ENCODE measurements around the gene CHCHD3.

Gene CHCHD3

DNA sequence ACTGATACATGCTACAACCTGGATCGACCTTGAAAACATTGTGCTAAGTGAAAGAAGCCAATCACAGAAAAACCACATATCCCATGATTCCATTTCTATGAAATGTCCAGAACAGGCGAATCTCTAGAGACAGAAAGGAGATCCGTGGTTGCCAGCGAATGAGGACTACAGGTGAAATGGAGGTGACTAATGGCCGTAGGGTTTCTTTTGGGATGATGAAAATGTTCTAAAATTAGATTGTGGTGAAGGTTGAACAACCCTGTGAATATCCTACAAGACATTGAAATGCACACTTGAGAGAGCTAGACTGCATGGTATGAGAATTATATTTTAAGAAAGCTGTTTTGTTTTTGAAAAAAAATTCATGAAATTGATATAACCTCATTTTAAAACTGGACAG lies 317.1 kb downstream of the CHCHD3 start:
- peaks cover 7% of the 10 kb centered on the region; the same call in 1 of the 2 replicates for H3K9me3 ChIP-seq (ENCODE audit: insufficient read depth, low read depth, low read length)
- H3K9ac ChIP-seq (ENCODE audit: low read depth, low read length): no peak overlapping the region
- no peaks in the 10 kb centered on the region for H3K4me1 ChIP-seq (ENCODE audit: insufficient read depth, low read length)
- no peak overlapping the region for H3K27ac ChIP-seq (ENCODE audit: low read length)
- H3K27me3 ChIP-seq (ENCODE audit: insufficient read depth, low read length): no peaks in the 10 kb centered on the region
- H3K36me3 ChIP-seq (ENCODE audit: insufficient read depth, low read depth, low read length): no peaks in the 10 kb centered on the region
- no peak overlapping the region for H3K4me3 ChIP-seq (ENCODE audit: low read length)

- Histone ChIP-seq H3K9ac (ENCODE audit: low read depth, low read length) (no peak overlapping the region), H3K36me3 (ENCODE audit: insufficient read depth, low read depth, low read length) (no peaks in the 10 kb centered on the region), H3K4me3 (ENCODE audit: low read length) (no peak overlapping the region), H3K9me3 (ENCODE audit: insufficient read depth, low read depth, low read length) (no peaks in the 10 kb centered on the region), H3K27ac (ENCODE audit: low read length) (no peak overlapping the region), H3K4me1 (ENCODE audit: insufficient read depth, low read length) (no peaks in the 10 kb centered on the region), H3K27me3 (ENCODE audit: insufficient read depth, low read length) (no peaks in the 10 kb centered on the region)
These were observed 321.0 kb downstream of the CHCHD3 start for GRCh38 chr7:132760866-132761265.

GRCh38 chr7:132760244-132760623 lies 321.7 kb downstream of the CHCHD3 start:
- Histone ChIP-seq H3K4me3 (ENCODE audit: low read length) (no peak overlapping the region), H3K27ac (ENCODE audit: low read length) (no peak overlapping the region), H3K4me1 (ENCODE audit: insufficient read depth, low read length) (no peaks in the 10 kb centered on the region), H3K9me3 (ENCODE audit: insufficient read depth, low read depth, low read length) (no peaks in the 10 kb centered on the region), H3K9ac (ENCODE audit: low read depth, low read length) (no peak overlapping the region), H3K36me3 (ENCODE audit: insufficient read depth, low read depth, low read length) (no peaks in the 10 kb centered on the region), H3K27me3 (ENCODE audit: insufficient read depth, low read length) (no peaks in the 10 kb centered on the region; the same call in 1 of the 2 replicates)

- H3K27ac ChIP-seq (ENCODE audit: low read length): no peak overlapping the region
- H3K4me3 ChIP-seq (ENCODE audit: low read length): no peak overlapping the region
- H3K27me3 ChIP-seq (ENCODE audit: insufficient read depth, low read length): no peaks in the 10 kb centered on the region; the same call in 1 of the 2 replicates
- H3K36me3 ChIP-seq (ENCODE audit: insufficient read depth, low read depth, low read length): no peaks in the 10 kb centered on the region
- no peaks in the 10 kb centered on the region for H3K9me3 ChIP-seq (ENCODE audit: insufficient read depth, low read depth, low read length)
- no peak overlapping the region for H3K9ac ChIP-seq (ENCODE audit: low read depth, low read length)
- no peaks in the 10 kb centered on the region for H3K4me1 ChIP-seq (ENCODE audit: insufficient read depth, low read length)
These were observed 322.2 kb downstream of the CHCHD3 start for GRCh38 chr7:132759482-132760243.

DNA sequence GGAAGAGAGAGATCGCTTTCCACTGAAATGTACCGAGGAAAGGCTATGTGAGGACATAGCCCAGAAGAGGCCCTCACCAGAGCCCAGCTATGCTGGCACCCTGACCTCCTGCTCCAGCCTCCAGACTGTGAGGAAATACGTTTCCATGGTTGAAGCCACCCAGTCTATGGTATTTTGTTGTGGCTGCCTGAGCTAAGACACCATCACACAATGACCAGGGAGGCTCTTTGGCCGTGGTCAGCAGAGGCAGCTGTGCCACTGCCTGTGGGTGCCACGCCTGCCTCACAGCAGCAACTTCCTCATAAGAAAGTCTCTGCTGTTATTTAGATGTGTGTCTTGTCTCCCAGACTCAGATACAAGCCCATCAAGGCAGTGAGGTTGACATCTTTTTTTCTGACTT lies 322.9 kb downstream of the CHCHD3 start:
- Histone ChIP-seq H3K27me3 (ENCODE audit: insufficient read depth, low read length) (no peaks in the 10 kb centered on the region; the same call in 1 of the 2 replicates), H3K4me3 (ENCODE audit: low read length) (no peak overlapping the region), H3K9ac (ENCODE audit: low read depth, low read length) (no peak overlapping the region), H3K27ac (ENCODE audit: low read length) (no peak overlapping the region), H3K36me3 (ENCODE audit: insufficient read depth, low read depth, low read length) (no peaks in the 10 kb centered on the region), H3K4me1 (ENCODE audit: insufficient read depth, low read length) (no peaks in the 10 kb centered on the region), H3K9me3 (ENCODE audit: insufficient read depth, low read depth, low read length) (no peaks in the 10 kb centered on the region)

GRCh38 chr7:132757783-132758182 lies 324.1 kb downstream of the CHCHD3 start:
- no peaks in the 10 kb centered on the region; the same call in 1 of the 2 replicates for H3K27me3 ChIP-seq (ENCODE audit: insufficient read depth, low read length)
- no peak overlapping the region for H3K9ac ChIP-seq (ENCODE audit: low read depth, low read length)
- H3K9me3 ChIP-seq (ENCODE audit: insufficient read depth, low read depth, low read length): no peaks in the 10 kb centered on the region
- no peaks in the 10 kb centered on the region for H3K36me3 ChIP-seq (ENCODE audit: insufficient read depth, low read depth, low read length)
- H3K4me3 ChIP-seq (ENCODE audit: low read length): no peak overlapping the region
- H3K27ac ChIP-seq (ENCODE audit: low read length): no peak overlapping the region
- no peaks in the 10 kb centered on the region for H3K4me1 ChIP-seq (ENCODE audit: insufficient read depth, low read length)

DNA sequence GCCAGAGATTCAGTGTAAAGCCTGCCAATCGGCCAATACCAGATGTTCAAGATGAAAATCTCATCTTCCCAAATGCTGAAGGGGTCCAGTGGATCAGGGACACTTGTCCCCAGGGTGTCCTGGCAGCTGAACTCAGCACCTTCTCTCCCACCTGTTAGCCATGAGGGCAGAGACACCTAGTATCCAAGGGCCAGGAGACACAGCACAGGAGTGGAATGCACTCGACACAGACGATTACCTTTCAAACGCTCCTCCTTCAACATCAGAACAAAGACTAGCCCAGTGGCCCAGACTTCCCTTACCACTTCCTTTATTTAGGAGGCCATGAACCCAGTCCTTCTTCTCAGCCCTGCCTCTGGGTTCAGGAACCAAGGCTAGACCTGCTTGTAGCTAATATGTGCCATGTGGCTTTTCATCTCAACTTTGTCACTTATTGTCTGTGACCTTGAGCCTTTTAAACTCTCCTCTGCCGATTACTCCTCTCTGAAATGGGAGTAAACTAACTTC lies 325.4 kb downstream of the CHCHD3 start:
- Histone ChIP-seq H3K4me1 (ENCODE audit: insufficient read depth, low read length) (no peaks in the 10 kb centered on the region; the same call in 1 of the 2 replicates), H3K27me3 (ENCODE audit: insufficient read depth, low read length) (no peaks in the 10 kb centered on the region; the same call in 1 of the 2 replicates), H3K4me3 (ENCODE audit: low read length) (no peak overlapping the region), H3K9ac (ENCODE audit: low read depth, low read length) (no peak overlapping the region), H3K27ac (ENCODE audit: low read length) (no peak overlapping the region), H3K9me3 (ENCODE audit: insufficient read depth, low read depth, low read length) (no peaks in the 10 kb centered on the region), H3K36me3 (ENCODE audit: insufficient read depth, low read depth, low read length) (no peaks in the 10 kb centered on the region)

GRCh38 chr7:132755538-132756483 lies 326.1 kb downstream of the CHCHD3 start:
- Histone ChIP-seq H3K27ac (ENCODE audit: low read length) (no peak overlapping the region), H3K4me3 (ENCODE audit: low read length) (no peak overlapping the region), H3K9me3 (ENCODE audit: insufficient read depth, low read depth, low read length) (no peaks in the 10 kb centered on the region), H3K27me3 (ENCODE audit: insufficient read depth, low read length) (no peaks in the 10 kb centered on the region; the same call in 1 of the 2 replicates), H3K4me1 (ENCODE audit: insufficient read depth, low read length) (peaks cover under 1% of the 10 kb centered on the region; the same call in 1 of the 2 replicates), H3K9ac (ENCODE audit: low read depth, low read length) (no peak overlapping the region), H3K36me3 (ENCODE audit: insufficient read depth, low read depth, low read length) (no peaks in the 10 kb centered on the region)

GRCh38 chr7:132752431-132752830 lies 329.5 kb downstream of the CHCHD3 start:
- H3K36me3 ChIP-seq (ENCODE audit: insufficient read depth, low read depth, low read length): no peaks in the 10 kb centered on the region
- H3K9ac ChIP-seq (ENCODE audit: low read depth, low read length): no peak overlapping the region
- no peak overlapping the region for H3K27ac ChIP-seq (ENCODE audit: low read length)
- H3K9me3 ChIP-seq (ENCODE audit: insufficient read depth, low read depth, low read length): no peaks in the 10 kb centered on the region
- no peak overlapping the region for H3K4me3 ChIP-seq (ENCODE audit: low read length)
- no peaks in the 10 kb centered on the region; the same call in 1 of the 2 replicates for H3K27me3 ChIP-seq (ENCODE audit: insufficient read depth, low read length)
- H3K4me1 ChIP-seq (ENCODE audit: insufficient read depth, low read length): peaks cover 3% of the 10 kb centered on the region; the same call in 1 of the 2 replicates

- H3K9ac ChIP-seq (ENCODE audit: low read depth, low read length): no peak overlapping the region
- H3K9me3 ChIP-seq (ENCODE audit: insufficient read depth, low read depth, low read length): no peaks in the 10 kb centered on the region
- H3K4me1 ChIP-seq (ENCODE audit: insufficient read depth, low read length): peaks cover 3% of the 10 kb centered on the region; the same call in 1 of the 2 replicates
- no peaks in the 10 kb centered on the region; the same call in 1 of the 2 replicates for H3K27me3 ChIP-seq (ENCODE audit: insufficient read depth, low read length)
- no peaks in the 10 kb centered on the region for H3K36me3 ChIP-seq (ENCODE audit: insufficient read depth, low read depth, low read length)
- peak overlapping the region; percentile 29; the same call in 1 of the 2 replicates for H3K4me3 ChIP-seq (ENCODE audit: low read length)
- H3K27ac ChIP-seq (ENCODE audit: low read length): no peak overlapping the region
These were observed 330.6 kb downstream of the CHCHD3 start for GRCh38 chr7:132751244-132751647.

- Histone ChIP-seq H3K9ac (ENCODE audit: low read depth, low read length) (no peak overlapping the region), H3K27ac (ENCODE audit: low read length) (no peak overlapping the region), H3K4me3 (ENCODE audit: low read length) (peak overlapping the region; percentile 29; the same call in 1 of the 2 replicates), H3K9me3 (ENCODE audit: insufficient read depth, low read depth, low read length) (no peaks in the 10 kb centered on the region), H3K4me1 (ENCODE audit: insufficient read depth, low read length) (peaks cover 7% of the 10 kb centered on the region; the same call in 1 of the 2 replicates), H3K36me3 (ENCODE audit: insufficient read depth, low read depth, low read length) (no peaks in the 10 kb centered on the region), H3K27me3 (ENCODE audit: insufficient read depth, low read length) (no peaks in the 10 kb centered on the region; the same call in 1 of the 2 replicates)
These were observed 331.2 kb downstream of the CHCHD3 start for GRCh38 chr7:132750530-132751217.
